ENCODE data around the gene AKAP13. TPM values are rescaled to one million over a fixed set of nuclear protein-coding genes. Genes with fewer than 3 reads are reported as not detected.

Gene AKAP13
- total RNA-seq, 1 donor from 2014 or later: 71.8 TPM

GRCh38 chr15:85444122-85444745, 63.8 kb downstream of the AKAP13 start:
- no peak for DNase-seq (ENCODE audit: low read depth, low spot score)

DNA sequence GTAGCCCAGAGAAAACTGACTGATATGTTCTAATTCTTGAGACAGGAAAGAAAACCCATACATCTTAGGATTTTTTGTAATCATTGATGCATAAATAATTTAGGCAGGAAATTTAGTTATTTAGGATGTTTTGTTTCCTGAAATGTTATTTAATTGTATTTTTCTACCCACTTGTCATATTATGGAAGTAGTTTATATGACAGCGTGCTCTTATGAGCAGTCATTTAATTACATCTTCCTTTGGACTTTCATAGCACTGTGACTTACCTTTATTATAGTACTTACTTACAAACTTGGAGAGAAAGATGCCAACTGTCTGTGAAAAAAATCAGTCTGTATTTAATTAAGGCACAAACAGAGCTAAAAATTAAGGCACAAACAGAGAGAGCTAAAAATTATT, 65.0 kb downstream of the AKAP13 start:
- no peak for DNase-seq (ENCODE audit: low read depth, low spot score)

DNA sequence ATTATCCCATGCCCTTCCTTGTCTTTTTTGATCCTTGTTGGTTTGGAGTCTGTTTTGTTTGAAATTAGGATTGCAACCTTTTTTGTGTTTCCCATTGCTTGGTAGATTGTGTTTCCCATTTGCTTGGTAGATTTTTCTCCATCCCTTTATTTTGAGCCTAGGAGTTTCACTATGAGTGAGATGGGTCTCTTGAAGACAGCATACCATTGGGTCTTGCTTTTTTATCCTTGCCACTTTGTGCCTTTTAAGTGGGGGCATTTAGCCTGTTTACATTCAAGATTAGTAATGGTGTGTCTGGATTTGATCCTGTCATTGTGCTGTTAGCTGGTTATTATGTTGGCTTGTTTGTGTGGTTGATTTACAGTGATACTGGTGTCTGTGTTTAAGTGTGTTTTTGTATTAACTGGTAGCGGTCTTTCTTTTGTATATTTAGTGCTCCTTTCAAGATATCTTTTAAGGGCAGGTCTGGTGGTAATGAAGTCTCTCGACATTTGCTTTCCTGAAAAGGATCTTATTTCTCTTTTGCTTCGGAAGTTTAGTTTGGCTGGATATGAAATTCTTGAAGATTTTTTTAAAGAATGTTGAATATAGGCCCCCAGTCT, 70.8 kb downstream of the AKAP13 start:
- no peak for DNase-seq (ENCODE audit: low read depth, low spot score)

DNA sequence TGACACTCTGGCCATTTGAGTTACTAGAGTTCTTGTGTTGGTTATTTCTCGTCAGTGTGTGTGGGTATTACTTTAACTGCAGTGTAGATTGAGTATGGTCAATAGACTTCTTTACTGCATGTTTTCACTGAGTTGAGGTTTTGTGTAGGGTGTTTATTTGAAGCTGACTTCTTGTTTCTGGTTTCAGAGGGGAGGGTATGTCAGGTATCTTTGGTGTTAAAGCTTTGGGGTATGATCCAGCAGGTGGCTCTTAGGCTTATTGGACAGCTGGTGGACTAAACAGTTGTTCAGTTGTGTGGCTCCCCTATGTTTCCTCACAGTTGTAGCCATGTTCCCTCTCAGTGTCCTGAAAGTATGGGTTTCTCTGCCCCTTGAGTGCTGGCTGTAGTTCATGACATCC, 72.0 kb downstream of the AKAP13 start:
- no peak for DNase-seq (ENCODE audit: low read depth, low spot score)

DNA sequence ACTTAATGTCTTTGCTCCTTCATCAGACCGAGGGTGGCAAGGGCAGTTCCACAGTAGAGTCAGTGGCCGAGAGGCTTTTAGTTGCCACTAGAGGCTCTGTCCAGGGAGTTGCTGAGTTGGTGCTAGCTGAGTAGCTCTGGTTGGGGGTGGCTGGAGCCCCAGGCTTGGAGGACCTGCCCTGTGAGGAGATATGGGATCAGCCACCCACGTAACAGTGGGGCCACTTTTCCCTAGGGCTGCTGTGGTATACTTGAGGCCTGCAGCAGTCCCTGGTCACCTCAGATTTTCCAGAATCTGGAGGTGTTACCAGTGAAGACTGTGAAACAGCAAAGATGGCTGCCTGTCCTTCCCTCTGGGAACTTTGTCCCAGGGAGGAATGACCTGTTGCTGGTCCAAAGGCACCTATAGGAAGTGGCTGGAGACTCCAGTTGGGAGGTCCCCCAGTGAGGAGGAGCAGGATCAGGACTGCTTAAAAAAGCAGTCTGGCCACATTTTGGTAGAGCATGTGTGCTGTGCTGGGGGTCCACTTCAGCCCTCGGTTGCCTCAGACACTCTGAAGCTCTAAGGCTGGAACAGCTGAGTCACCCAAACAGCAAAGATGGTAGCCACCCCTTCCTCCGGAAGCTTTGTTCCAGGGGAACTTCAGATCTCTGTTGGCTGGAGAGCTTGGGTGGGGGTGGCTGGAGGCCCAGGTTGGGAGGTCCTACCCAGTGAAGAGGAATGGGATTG, 72.9 kb downstream of the AKAP13 start:
- no peak for DNase-seq (ENCODE audit: low read depth, low spot score)

DNA sequence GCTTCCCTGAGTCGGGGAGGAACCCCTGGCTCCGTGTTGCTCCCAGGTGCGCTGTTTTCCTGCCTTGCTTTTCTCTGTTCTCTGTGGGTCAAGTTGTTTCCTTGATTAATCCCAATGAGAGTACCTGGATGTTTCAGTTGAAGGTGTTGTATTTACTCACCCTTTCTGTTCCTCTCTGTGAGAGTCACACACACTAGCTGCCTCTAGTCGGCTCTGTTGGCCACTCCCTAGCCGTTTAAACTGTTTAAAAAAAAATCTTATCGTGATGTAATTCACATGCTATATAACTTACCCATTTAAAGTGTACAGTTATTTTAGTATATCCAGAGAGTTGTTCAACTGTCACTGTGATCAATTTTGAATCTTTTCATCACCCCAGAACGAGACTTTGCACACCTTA, 74.0 kb downstream of the AKAP13 start:
- DNase-seq (ENCODE audit: low read depth, low spot score): no peak

GRCh38 chr15:85455891-85456290, 75.5 kb downstream of the AKAP13 start:
- no peak for DNase-seq (ENCODE audit: low read depth, low spot score)

DNA sequence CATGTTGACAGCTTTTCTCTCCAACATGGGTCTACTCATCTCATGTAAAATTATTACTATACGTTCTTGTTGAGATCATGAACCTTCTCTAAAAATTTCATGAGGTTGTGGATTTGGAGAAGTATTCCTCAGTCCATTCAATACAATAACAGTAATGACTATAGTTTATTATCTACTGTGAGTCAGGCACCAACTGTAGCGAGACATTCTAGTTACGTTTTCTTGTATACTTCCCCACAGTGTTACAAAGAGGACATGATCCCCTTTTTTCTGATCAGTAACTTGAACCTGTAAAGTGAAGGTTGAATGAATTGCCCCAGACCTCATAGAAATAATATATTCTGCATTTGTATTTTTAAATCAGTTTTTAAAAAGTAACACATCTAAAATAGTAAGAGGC, 76.4 kb downstream of the AKAP13 start:
- DNase-seq (ENCODE audit: low read depth, low spot score): no peak

GRCh38 chr15:85457392-85457968, 77.1 kb downstream of the AKAP13 start:
- DNase-seq (ENCODE audit: low read depth, low spot score): no peak

DNA sequence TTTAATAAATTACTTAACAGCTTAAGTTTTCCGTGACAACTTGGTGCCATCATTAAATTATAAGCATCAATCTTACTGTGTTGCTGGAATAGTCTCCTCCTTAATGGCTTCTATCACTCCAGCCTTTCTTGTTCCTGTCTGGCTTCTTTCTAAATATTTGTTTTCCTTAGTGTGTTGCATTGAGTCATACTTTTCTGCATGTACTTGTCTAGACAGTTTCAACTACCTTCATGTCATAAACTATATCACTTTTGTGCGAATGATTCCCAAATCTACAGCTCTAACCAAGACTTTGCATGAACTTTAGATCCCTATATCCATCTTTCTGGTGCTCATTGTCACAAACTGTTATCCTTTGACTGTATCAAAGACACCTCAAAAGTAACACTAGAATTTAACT, 78.4 kb downstream of the AKAP13 start:
- DNase-seq (ENCODE audit: low read depth, low spot score): no peak

GRCh38 chr15:85462029-85462428, 81.6 kb downstream of the AKAP13 start:
- no peak for DNase-seq (ENCODE audit: low read depth, low spot score)

DNA sequence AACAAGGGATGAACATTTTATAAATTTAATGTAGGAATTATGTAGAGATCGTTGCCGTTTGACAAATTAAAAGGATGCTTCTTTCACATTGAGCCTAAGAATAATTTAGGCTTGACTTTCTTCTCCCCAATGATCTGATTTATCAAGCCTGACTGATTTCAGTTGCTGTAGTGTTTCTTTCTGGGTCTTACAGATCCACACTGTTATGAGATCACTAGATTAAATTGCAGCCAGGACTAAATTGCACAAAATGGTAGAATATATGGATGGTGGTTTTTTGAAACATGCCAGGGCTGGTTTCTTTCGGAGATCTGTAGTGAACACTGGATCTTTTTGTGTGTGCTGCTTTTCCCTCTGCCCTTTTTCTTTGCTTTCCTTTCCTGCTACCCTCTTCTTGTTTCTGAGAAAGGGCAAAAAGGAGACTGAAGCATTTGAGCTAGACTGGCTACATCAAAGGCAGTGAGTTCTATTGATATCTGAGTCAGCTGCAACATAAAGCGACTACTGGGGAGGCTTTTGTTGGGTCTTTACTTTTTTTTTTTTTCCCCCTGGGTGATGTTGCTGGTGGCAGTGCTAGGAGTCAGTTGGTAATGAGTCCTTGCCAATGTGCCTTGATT, 83.0 kb downstream of the AKAP13 start:
- no peak for DNase-seq (ENCODE audit: low read depth, low spot score)

DNA sequence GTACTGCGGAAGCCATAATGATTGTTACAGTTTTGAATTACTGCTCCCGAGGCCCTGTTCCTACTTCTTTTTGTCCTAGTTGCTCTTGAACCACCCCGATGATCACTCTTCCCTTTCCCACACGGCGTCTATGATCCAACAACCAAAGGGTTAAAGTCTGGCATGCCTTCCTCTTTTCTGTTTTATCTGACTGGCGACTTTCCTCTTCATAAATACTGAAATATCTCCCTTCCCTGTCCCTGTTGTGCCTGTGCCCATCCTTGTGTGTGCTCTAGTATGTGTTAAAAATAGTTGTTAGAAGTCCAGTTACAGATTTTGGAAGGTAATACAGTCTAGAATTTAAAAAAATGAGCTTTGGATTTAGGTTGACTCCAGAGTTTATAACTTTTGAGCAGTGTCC, 83.6 kb downstream of the AKAP13 start:
- DNase-seq (ENCODE audit: low read depth, low spot score): no peak

- DNase-seq (ENCODE audit: low read depth, low spot score): no peak
Observed at GRCh38 chr15:85464471-85464870, 84.1 kb downstream of the AKAP13 start.

GRCh38 chr15:85470563-85471271, 90.3 kb downstream of the AKAP13 start:
- no peak for DNase-seq (ENCODE audit: low read depth, low spot score)

DNA sequence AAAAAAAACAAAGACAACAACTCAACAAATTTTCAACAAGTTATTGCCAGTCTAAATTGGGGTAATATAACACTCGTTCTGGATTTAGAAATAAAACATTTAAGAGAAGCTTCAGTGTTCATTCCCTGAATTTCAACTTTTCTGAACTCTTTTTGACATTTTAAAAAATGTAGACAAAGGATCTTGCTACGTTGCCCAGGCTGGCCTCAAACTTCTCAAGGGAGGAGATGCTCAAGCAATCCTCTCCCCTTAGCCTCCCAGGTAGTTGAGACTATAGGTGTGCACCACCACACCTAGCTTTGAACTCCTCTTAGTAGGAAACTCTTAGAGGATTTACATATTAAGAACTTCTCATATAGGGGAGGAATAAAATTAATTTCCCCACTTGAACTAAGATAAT, 91.9 kb downstream of the AKAP13 start:
- DNase-seq (ENCODE audit: low read depth, low spot score): no peak

- DNase-seq (ENCODE audit: low read depth, low spot score): no peak
Observed at GRCh38 chr15:85473455-85473854, 93.1 kb downstream of the AKAP13 start.

DNA sequence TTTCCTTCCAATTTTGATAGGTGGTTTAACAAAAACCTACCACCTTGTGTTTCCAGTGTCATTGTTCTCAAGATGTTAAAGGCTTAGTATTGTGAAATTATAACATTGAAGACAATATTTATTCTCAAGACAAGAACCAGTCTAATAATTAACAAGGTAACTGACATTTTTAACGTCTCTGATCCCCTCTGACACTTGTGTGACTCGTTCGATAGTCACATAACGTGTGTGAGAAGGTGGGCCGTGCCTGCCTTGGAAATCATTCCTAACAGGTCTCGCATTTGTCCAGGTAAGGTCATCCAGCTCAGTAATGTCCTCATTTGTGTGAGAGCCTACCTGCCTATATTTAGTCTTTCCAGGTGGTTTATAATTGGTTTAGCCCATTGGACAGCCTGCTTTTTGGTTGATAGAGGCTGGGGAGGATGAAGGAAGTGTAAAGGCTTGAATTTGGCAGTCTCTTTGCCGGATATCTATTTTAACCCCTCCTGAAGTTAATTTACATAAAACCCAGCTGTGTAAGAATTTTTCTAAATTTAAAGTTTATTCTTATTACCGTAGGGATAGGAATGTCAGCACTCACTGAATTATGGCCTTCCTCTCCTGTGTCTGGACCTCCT, 94.4 kb downstream of the AKAP13 start:
- DNase-seq (ENCODE audit: low read depth, low spot score): no peak

DNA sequence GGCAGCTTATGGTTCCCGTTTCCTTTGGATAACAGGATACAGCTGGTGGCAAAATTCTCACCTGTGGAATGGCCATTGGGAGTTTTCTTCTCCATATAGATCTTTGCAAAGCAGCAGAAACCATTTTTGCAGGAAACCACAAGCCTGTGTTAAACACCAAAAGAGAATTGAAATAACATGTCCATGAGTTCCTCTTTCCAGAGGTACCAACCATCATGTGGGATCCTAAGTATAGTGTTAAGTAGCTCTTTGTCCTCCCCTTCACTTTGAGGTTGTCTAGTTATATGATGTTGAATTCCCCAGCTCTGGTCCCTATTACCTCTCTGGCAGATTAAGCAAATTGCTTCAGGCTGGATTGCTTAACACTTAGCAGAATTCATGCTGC, 94.9 kb downstream of the AKAP13 start:
- DNase-seq (ENCODE audit: low read depth, low spot score): no peak

- DNase-seq (ENCODE audit: low read depth, low spot score): no peak
Observed at GRCh38 chr15:85475711-85476110, 95.3 kb downstream of the AKAP13 start.

- no peak for DNase-seq (ENCODE audit: low read depth, low spot score)
Observed at GRCh38 chr15:85477061-85477460, 96.7 kb downstream of the AKAP13 start.

Measured in pulmonary artery endothelial cell (primary cell).